Measurements from ENCODE around the gene SERPINB3. TPM values are rescaled to one million over a fixed set of nuclear protein-coding genes. Genes with fewer than 3 reads are reported as not detected.
"Not testable (repeated sequence)": the region's sequence is repeated elsewhere in the genome, so short reads cannot be mapped to it uniquely, and the experiment has no call there.

Gene SERPINB3
- total RNA-seq, 2 donors from 2014 or later: not detected

- H3K27ac ChIP-seq: no peak overlapping the region
- intact Hi-C loops (cut with DNase I): no loop called here
- TF ChIP-seq, protein P1, sequence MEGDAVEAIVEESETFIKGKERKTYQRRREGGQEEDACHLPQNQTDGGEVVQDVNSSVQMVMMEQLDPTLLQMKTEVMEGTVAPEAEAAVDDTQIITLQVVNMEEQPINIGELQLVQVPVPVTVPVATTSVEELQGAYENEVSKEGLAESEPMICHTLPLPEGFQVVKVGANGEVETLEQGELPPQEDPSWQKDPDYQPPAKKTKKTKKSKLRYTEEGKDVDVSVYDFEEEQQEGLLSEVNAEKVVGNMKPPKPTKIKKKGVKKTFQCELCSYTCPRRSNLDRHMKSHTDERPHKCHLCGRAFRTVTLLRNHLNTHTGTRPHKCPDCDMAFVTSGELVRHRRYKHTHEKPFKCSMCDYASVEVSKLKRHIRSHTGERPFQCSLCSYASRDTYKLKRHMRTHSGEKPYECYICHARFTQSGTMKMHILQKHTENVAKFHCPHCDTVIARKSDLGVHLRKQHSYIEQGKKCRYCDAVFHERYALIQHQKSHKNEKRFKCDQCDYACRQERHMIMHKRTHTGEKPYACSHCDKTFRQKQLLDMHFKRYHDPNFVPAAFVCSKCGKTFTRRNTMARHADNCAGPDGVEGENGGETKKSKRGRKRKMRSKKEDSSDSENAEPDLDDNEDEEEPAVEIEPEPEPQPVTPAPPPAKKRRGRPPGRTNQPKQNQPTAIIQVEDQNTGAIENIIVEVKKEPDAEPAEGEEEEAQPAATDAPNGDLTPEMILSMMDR (IDR thresholded peaks at IDR 0.05): no peak
- no peak for TF ChIP-seq POLR2A (IDR thresholded peaks at IDR 0.05)
- 61 to 67% methylated on average over 5 of the region's 5 CpGs for WGBS, 2 donors
- DNase-seq: no peak
- peaks cover 19% of the 10 kb centered on the region for H3K4me1 ChIP-seq
- no peak for ATAC-seq
- H3K9me3 ChIP-seq: no peaks in the 10 kb centered on the region
- no peak overlapping the region for H3K4me3 ChIP-seq
- H3K36me3 ChIP-seq (replicated peaks in 1 of 2; ENCODE audit: insufficient read depth in 1 of 2, low read depth in 2 of 2): no peaks in the 10 kb centered on the region
- no peaks in the 10 kb centered on the region for H3K27me3 ChIP-seq
Observed at GRCh38 chr18:63679820-63680606, 18.3 kb upstream of the SERPINB3 start.

DNA sequence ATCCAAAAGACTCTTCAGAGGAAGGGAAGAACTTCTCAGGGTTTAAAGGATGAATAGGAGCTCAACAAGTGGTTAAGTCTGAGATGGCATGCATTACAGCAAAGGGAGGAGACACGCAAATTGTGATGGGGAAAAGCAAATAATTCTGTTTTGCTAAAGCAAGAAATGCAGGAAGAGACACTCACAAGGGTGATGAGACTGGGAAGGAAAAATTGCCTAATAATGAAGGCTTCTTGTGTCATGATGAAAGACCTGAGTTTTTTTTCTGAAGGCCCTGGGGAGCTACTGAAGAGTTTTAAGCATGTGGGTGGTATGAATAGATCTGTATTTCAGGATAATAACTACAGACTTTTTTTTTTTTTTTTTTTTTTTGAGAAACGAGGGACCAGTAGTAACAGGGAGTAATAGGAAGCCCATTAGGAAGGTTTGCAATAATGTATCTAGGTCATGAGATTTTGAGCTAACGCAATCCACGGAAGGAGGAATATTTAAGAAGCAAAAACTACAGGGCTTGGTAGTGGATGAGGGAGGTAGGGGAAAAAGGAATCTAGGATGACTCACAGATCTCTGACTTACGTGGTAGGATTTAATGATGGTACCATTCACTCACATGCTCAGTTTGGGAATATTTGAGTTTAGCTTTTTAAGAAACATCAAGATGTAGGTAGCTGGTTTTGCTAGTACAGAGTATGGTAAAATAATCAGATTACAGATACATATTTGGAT is 16.0 kb upstream of the SERPINB3 start:
- Histone ChIP-seq H3K9me3 (no peaks in the 10 kb centered on the region), H3K27me3 (no peaks in the 10 kb centered on the region), H3K4me1 (peaks cover 12% of the 10 kb centered on the region), H3K36me3 (replicated peaks in 1 of 2; ENCODE audit: insufficient read depth in 1 of 2, low read depth in 2 of 2) (no peaks in the 10 kb centered on the region), H3K4me3 (no peak overlapping the region), H3K27ac (no peak overlapping the region)
- ATAC-seq (no peak), DNase-seq (no peak)
- no peak for TF ChIP-seq POLR2A (IDR thresholded peaks at IDR 0.05)
- TF ChIP-seq, protein P1 (IDR thresholded peaks at IDR 0.05): no peak
- 60% methylated on average over 5 of the region's 5 CpGs for WGBS, 2 donors
- intact Hi-C loops (cut with DNase I): no loop called here

- Histone ChIP-seq H3K9me3 (no peaks in the 10 kb centered on the region), H3K27ac (no peak overlapping the region), H3K4me3 (no peak overlapping the region), H3K27me3 (no peaks in the 10 kb centered on the region), H3K36me3 (replicated peaks in 1 of 2; ENCODE audit: insufficient read depth in 1 of 2, low read depth in 2 of 2) (no peaks in the 10 kb centered on the region), H3K4me1 (peaks cover 6% of the 10 kb centered on the region)
- WGBS, 2 donors: 14 to 16% methylated on average over 5 of the region's 5 CpGs
- TF ChIP-seq, protein P1 (IDR thresholded peaks at IDR 0.05): peak in 4 of 7 experiments; percentile 10 to 36 (median 21)
- TF ChIP-seq POLR2A (IDR thresholded peaks at IDR 0.05): no peak
- peak in 2 of 4 donors; percentile 6 to 26 for DNase-seq
- intact Hi-C loops (cut with DNase I): no loop called here
- ATAC-seq: no peak
Observed at GRCh38 chr18:63676526-63677323, 15.0 kb upstream of the SERPINB3 start.

DNA sequence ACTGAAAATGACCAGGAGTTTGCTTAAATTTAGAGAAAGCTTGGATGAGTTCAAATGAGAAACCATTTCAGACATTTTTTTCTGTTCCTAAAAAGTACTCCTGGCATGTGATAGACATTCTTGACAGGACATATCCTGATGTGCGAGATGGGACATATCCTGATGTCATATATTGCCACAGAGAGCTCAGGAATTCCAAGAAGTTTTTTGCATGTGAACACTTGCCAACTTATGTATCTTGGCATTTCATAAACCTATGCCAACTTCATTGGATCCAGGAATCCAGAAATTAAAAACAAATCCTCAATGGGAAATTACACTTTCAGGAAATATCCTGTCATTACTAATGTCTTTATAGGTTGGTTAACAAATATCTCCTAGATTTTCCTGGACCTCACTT is 2.9 kb upstream of the SERPINB3 start:
- ATAC-seq: no peak
- Histone ChIP-seq H3K4me1 (no peaks in the 10 kb centered on the region), H3K27ac (no peak overlapping the region), H3K36me3 (replicated peaks in 1 of 2; ENCODE audit: insufficient read depth in 1 of 2, low read depth in 2 of 2) (no peaks in the 10 kb centered on the region), H3K27me3 (no peaks in the 10 kb centered on the region), H3K9me3 (no peaks in the 10 kb centered on the region), H3K4me3 (no peak overlapping the region)
- no peak for DNase-seq
- 91 to 94% methylated on average over 1 of the region's 1 CpG for WGBS, 2 donors
- TF ChIP-seq, protein P1 (IDR thresholded peaks at IDR 0.05): no peak
- TF ChIP-seq POLR2A (IDR thresholded peaks at IDR 0.05): no peak
- intact Hi-C loops (cut with DNase I): no loop called here

DNA sequence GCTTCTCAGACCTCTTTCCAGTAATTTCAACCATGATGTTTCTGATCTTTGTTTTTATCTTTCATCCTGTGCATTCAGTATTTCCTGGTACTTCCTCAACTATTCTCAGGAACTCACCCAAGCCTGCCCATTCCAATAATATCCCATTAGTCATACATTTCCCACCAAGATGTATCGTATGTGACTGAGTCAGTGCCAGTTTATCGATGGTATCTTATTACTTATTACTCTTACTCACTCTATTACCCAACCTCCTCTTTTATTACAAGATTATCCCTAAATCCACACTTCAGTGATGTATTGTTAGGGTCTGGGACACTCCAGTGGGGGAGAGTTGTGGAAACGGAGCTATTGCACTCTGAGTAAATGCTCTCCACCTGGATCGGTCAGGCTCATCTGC is 2.8 kb downstream of the SERPINB3 start:
- not testable (repeated sequence) for H3K4me3 ChIP-seq; H3K36me3 ChIP-seq (replicated peaks in 1 of 2; ENCODE audit: insufficient read depth in 1 of 2, low read depth in 2 of 2); ATAC-seq

DNA sequence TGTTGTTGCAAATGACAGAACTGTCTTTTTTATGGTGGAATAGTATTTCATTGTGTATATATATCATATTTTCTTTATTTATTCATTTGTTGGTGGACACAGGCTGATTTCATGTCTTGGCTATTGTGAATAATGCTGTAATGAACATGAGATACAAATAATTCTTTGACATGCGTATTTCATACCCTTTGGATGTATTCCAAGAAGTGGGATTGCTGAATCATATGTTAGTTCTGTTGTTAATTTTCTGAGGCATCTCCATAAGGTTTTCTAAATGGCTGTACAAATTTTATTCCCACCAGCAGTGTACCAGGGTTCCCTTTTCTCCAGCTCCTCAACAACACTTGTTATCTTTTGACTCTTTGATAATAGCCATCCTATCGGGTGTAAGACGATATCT is 11.4 kb downstream of the SERPINB3 start:
- H3K27me3 ChIP-seq; H3K4me3 ChIP-seq; H3K27ac ChIP-seq; intact Hi-C loops (cut with DNase I); H3K4me1 ChIP-seq; DNase-seq; ATAC-seq; H3K36me3 ChIP-seq (replicated peaks in 1 of 2; ENCODE audit: insufficient read depth in 1 of 2, low read depth in 2 of 2); H3K9me3 ChIP-seq: not testable (repeated sequence)
- WGBS, 2 donors: 38 to 75% methylated on average over 3 of the region's 3 CpGs

More for the DNA sequence above, 2.8 kb downstream of the SERPINB3 start:
- H3K27ac ChIP-seq; H3K9me3 ChIP-seq; H3K27me3 ChIP-seq; DNase-seq; intact Hi-C loops (cut with DNase I); H3K4me1 ChIP-seq: not testable (repeated sequence)
- 73 to 79% methylated on average over 4 of the region's 4 CpGs for WGBS, 2 donors

Data from body of pancreas (tissue), 4 donors.